GM18951 (cell line): Measurements from ENCODE around the gene JPT1.

Experiments
- POLR2A ChIP-seq: IDR thresholded peaks from 4 replicates; pipeline ENCODE4 v1.6.1; 2011; ENCODE audit warnings: mild to moderate bottlenecking; ENCODE audit not compliant: insufficient read length, insufficient read depth; ENCODE audit errors: extremely low read depth
- in situ Hi-C: fragments of 300-500 bp; cut with MboI; formaldehyde crosslinking; loops from one replicate; pipeline ENCODE4 v1.12.0; 2022; ENCODE audit warnings: low sequenced_read_pairs, mixed read lengths, inconsistent platforms; ENCODE audit not compliant: unreplicated experiment

The JPT1 gene

DNA sequence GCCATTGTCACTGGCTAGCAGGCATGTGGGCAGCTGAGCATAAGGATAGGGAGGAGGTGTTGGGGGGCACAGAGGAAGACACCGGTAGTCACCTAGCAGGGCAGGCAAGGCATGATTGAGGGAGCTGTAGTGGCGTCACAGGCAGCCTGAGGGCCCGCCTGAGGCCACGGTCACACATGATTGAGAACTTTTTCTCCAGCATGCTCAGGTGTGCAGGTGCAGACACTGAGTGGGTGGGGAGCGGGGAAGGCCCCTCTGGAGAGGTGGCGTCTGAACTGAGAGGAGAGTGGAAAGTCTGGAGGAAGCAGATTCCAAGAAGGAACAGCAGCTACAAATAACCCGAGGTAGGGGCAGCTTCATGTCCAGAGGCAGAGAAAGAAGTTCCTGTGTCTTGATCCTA, 55.5 kb downstream of the JPT1 start:
- no peak for TF ChIP-seq POLR2A
- in situ Hi-C loops, result no loop called here

DNA sequence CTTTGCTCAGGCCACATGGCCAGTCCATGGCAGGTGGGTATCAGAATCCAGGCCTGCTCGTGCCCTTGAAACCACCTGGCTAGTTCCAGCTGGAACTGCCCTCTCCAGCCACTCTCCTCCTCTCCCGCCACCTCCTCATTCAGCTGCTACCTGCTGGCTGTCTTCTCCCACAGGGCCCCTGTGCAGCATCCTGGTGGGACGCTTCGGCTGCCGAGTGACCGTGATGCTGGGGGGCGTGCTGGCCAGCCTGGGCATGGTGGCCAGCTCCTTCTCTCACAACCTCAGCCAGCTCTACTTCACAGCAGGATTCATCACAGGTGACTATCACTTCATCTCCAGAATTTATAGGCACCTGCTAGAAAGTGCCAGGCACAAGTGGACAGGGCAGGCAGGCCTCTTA, 56.4 kb downstream of the JPT1 start:
- TF ChIP-seq POLR2A, result no peak
- in situ Hi-C loops, result no loop called here

DNA sequence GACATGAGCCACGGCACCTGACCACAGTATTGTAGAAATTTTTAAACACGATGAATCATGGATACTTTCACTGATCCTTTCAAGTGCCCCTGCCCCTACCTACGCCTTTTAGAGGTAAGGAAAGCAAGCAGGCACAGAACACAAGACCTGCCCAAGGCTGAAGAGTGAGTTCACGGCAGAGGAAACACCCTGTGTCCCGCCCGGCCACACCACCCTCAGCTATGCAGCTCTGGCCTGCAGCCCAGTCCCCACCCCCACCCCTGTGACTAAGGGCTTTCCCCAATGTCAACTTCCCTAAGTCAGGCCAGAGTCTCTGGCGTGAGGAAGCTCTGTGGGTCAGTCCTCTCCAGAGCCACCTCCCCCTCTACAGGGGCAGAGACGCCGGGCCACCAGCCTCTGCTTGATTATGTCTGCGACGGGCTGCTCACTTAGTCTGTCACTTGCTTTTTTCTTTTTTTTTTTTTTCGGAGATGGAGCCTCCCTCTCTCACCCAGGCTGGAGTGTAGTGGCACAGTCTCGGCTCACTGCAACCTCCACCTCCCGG, 58.2 kb downstream of the JPT1 start:
- TF ChIP-seq POLR2A, result no peak
- in situ Hi-C loops, result no loop called here

DNA sequence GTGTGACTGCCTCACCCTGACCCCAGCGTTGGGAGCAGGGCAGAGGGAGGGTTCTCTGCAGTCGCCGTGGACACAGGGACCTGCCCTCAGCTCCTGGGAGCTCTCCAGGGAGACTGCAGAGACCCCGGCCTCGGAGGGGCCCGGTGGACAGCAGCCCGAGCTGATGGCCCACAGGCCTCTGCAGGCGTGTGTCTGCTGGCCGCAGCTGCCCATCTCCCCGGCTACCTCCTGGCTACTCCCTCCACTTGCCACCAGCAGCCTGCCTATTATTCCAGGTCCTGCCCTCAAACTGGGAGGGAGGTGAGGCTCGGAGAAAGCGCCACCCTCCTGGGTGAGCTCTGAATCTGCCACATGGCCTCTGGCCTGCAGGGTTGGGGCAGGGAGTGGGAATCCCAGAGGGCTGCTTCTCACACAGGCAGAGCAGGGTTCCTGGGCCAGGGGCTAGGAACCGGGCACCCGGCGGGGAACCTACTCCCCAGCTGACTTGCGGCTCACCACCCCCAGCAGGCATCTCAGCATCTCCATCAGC, 59.4 kb downstream of the JPT1 start:
- in situ Hi-C loops, result no loop called here

DNA sequence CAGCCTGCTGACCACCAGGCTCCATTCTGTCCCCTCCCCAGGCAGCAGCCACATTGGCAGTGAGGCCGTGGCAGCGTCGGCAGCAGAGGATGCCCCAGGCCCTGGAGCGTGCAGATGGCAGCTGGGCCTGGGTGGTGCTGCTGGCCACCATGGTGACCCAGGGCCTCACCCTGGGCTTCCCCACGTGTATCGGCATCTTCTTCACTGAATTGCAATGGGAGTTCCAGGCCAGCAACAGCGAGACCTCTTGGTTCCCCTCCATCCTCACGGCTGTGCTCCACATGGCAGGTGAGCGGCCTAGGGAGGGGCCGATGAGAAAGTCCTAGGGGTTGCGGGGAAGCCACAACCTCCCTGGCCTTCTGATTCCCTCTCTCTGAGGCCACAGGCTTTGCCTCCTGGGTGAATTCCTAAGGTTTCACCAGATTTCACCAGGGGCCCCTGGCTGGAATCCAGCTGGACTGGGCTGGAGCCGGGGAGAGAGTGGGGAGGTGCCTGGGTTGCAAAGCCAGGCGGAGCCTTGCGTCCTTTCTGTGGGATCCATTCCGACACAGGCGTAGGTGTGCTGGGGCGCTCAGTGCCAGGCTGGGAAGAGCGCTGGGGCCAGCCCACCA, 60.7 kb downstream of the JPT1 start:
- TF ChIP-seq POLR2A, result no peak
- in situ Hi-C loops, result no loop called here

More for the DNA sequence above, 59.4 kb downstream of the JPT1 start:
- TF ChIP-seq POLR2A, result no peak

DNA sequence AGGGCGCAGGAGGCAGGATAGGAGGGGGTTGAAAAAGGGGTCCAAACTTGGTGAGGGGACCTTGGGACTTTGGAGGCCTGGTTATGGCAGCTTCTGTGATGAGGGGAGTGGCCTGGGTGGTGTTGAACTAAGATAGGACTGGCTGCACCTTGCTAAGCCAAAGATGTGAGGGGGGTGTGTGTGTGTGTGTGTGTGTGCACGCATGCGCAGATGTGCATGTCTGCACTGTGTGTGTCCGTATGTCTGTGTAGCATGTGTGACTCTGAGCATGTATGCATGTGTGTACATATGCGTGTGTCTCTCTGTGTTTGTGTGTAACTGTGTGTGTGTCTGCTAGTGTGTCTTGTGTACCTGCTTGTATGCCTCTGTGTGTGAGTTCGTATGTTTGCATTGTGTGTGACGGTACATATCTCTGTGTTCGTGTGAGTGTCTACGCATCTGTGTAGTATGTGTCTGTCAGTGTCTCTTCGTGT, 62.4 kb downstream of the JPT1 start:
- no peak for TF ChIP-seq POLR2A
- in situ Hi-C loops, result no loop called here

DNA sequence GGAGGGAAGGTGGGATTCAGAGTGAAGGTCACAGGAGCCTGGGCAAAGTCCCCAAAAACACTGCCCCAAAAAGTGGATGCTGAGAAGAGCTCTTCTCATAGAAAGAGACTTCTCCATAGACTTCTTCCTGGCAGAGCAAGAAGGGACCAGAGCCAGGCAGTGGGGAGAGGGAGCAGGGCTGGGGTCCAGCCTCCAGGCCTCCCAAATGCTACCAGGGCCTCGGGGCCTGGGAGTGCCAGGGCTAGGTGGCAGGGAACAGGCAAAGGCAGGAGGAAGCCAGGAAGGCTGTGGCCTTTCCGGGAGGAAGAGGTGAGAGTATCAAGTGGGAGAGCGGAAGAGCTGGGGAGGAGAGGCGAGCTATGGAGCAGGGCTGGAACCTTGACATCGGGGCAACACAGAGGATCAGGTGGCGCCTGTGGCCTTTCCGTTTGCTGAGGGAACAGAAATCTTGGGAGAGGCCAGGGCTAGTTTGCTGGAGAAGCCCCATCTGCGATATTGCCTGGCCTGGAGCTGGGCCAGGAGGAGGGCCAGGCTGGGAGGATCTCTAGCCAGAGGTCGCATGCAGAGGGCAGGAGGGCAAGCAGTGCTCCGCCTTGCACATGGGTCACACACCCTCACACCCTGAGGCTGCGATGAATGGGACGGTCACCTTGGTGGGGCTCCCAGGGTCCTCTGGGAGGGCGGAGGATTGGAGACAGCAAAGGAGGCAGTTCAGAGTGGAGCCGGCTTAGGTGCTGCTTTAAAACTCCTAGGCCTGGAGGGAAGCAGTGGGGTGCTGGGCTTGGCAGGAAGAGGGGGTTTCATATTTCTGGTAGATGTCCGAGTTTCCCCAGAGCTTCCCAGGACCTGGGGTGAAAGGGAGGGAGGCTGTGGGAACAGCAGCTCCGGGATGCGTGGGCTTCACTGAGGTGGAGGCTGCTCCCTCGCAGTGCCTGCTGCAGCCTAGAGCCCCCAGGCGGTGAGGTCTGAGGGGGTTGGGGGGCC, 63.1 kb downstream of the JPT1 start:
- no peak for TF ChIP-seq POLR2A
- in situ Hi-C loops, result no loop called here

DNA sequence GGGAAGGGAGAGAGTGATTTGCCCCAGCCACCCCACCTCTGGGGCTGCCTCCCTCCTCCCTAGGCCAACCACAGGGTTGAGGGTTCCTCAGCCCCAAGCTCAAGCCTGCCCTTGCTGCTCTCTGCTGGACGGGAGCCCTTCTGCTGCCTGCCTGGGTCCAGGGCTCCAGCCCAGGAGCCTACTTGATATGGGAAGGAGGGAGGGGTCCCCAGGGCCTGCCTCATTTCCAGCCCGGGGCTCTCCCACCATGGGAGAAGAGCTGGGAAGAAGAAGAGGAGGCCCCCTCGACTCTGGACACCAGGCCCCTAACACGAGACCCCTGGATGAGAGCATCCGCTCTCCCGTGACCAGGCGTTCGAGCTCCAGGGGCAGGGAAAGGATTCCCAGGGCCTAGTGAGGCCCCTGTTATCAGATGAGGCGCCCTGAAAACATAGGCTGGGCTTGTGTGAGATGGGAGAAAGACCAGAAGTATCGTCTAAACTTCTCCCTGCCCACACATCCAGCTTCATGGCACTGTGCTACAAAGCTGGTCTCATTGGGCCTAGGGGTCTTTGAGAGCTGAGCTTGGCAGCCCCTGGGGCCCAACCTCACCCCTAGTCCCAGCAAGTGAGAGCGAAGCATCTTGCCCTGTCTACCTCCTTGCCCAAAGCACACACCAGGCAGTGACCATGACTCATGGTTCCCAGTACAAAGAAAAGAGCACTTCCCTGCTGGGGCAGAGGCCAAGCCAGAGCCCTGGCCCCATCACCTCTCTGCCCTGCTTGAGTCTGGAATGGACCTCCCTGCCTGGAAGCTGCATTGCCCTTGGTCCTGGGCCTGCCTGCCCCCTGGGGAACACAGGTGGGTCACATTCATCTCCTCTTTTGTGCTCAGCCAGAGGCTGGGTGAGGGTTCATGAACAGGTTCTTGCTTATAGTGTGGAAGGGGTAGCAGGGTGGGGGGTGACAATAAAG, 65.6 kb downstream of the JPT1 start:
- in situ Hi-C loops, result no loop called here
- no peak for TF ChIP-seq POLR2A

DNA sequence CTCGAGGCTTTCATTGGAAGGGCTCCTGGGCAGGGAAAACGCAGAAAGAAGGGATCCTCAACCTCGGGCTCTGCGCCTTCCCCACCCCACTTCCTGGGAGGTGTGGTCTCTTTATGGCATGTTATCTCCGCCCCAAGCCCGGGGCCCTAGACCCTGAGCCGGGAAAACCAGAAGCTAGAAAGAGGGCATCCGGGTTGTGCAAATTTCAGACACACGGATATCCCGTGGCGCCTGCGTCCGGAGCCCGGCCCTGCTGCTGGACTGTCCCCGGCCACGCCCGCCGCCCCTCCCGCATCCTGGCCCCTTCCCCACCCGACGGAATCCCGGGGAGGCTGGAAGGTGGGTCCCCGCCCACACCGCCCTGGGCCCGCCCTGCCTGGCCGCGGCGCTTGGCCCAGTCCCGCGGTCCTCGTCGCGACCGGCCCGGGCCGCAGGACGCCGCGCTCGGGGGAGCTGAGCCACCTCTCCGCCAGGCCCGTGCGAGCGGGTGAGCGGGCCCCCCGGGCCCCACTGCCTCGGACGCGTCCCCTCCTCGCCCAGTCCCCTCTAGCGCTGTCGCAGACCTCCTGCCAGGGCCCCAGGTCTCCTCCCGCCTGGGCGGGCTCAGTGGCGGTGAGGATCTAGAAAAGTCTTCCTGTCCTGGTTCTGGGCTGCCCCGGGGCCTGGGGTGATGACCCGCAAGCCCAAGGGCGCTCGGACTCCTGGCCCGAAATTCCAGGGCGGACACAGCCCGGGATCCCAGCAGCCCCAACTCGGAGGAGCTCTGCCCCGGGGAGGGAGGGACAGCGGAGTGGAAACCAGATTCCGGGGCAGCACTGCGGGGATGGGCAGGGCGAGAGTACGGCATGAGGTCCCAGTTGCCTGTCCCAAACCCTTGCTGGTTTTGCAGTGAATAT, 66.5 kb downstream of the JPT1 start, which contains the start of gene SLC16A5:
TSS of gene SLC16A5 (plus strand) at position 397 of the 896 bp plus-strand sequence. CDS start 5,683 bp downstream, outside the sequence.
- in situ Hi-C loops, result no loop called here
- peak; percentile 60 for TF ChIP-seq POLR2A

DNA sequence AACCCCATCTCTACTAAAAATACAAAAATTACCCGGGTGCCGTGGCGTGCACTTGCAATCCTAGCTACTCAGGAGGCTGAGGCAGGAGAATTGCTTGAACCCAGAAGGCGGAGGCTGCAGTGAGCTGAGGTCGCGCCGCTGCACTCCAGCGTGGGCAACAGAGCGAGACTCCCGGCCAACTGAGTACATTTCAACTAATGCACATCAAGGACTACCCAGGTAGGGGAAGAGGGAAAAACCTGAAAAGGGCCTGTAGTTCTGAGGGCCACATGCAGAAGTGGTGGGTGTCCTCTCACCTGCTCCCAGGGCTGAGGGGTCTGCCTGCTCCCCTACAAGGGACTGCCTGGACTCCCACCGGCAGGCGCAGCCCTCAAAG, 67.1 kb downstream of the JPT1 start:
- no peak for TF ChIP-seq POLR2A
- in situ Hi-C loops, result no loop called here

DNA sequence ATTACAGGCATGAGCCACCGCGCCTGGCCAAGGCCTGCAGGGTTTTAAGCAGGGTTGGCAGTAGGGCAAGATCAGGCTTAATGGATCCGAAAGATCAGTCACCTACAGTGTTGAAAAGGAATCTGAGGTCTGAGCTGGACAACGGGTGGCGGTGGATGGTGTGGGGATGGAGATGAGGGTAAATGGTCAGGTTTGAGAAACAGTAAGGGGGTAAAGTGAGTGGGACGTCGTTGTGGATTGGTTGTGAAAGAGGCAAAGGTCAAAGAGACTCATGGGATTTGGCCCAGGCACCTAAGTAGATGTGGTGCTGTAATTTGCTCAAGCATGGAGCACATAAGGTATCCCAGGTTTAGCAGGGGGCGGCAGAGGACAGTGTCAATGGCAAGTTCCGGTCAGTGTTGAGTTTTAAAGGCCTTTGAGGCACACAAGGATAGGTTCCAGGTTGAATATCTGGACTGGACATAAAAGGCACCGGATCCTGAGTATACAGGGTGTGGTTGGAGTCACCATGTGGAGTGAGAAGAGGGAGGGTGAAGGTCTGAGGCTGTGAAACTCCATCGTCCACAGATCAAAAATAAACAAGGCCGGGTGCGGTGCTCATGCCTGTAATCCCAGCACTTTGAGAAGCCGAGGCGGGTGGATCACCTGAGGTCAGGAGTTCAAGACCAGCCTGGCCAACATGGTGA, 67.7 kb downstream of the JPT1 start:
- in situ Hi-C loops, result no loop called here
- TF ChIP-seq POLR2A, result no peak
